ENCODE results near the gene MECR.
A peak's percentile ranks its signal among the peaks of the same experiment; 100 is the strongest.
"Not testable (repeated sequence)": the region's sequence is repeated elsewhere in the genome, so short reads cannot be mapped to it uniquely, and the experiment has no call there.

The MECR gene

DNA sequence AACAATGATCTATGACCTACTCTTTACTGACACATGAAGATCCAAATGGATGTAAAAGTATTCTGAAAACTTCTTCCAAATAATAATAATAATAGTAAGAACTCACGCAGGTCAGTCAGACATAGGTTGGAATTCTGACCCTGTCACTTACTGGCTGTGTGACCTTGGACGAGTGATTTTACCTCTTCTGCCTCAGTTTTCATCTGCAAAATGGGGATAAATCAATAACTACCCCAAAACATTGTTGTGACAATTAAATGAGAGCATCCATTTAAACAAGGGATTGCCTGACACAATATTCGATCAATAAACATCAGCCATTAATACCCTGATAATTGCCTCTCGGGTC, 556 bp downstream of the MECR start:
- TF ChIP-seq, protein P1, sequence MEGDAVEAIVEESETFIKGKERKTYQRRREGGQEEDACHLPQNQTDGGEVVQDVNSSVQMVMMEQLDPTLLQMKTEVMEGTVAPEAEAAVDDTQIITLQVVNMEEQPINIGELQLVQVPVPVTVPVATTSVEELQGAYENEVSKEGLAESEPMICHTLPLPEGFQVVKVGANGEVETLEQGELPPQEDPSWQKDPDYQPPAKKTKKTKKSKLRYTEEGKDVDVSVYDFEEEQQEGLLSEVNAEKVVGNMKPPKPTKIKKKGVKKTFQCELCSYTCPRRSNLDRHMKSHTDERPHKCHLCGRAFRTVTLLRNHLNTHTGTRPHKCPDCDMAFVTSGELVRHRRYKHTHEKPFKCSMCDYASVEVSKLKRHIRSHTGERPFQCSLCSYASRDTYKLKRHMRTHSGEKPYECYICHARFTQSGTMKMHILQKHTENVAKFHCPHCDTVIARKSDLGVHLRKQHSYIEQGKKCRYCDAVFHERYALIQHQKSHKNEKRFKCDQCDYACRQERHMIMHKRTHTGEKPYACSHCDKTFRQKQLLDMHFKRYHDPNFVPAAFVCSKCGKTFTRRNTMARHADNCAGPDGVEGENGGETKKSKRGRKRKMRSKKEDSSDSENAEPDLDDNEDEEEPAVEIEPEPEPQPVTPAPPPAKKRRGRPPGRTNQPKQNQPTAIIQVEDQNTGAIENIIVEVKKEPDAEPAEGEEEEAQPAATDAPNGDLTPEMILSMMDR (IDR thresholded peaks at IDR 0.05; ENCODE audit: insufficient read depth, low read depth, low read length, missing control alignments) = no peak

DNA sequence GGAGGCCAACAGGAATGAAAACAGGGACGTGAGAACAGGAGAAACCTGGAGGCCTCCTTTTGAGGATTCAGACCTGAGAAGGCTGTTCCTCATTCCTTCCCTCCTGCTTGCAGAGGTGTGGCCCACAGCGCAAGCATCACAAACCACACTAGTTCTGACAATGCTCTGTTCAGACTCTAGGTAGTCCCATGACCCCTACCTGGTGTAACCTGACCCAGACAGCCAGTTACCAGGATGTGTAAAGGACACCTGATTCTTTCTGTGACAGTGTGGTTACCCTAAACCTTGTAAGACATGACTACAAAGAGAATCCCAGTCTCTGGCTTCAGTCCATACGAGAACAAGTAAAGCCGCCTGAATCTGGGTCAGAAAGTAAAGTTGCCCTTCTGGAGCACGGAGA, 3.2 kb downstream of the MECR start:
- no peak overlapping the region for H3K4me3 ChIP-seq (ENCODE audit: low read length)
- DNase-seq (ENCODE audit: low read depth) = peak; percentile 72
- TF ChIP-seq, protein P1 (IDR thresholded peaks at IDR 0.05; ENCODE audit: insufficient read depth, low read depth, low read length, missing control alignments) = no peak

More for the DNA sequence above, 556 bp downstream of the MECR start:
- DNase-seq (ENCODE audit: low read depth) = no peak
- peak overlapping the region; percentile 99 for H3K4me3 ChIP-seq (ENCODE audit: low read length)

DNA sequence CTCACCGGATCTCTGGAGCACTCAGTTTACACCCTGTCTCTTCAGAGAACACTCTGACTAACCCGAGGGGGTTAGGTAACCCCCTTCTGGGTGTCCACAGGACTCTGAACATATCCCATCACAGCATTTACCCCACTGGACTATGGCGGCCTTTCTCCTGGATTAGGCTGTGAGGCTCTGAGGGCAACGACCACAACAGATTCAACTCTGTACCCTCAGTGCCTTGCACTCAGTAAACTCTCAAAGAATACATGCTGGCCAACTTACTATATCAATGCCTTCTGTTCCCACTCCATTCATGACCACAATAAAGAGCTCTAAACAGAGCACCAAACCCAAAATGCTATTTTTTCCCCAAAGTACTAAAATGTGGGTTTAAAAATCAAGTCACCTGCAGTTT, 5.4 kb downstream of the MECR start:
- TF ChIP-seq, protein P1 (IDR thresholded peaks at IDR 0.05; ENCODE audit: insufficient read depth, low read depth, low read length, missing control alignments) = no peak
- H3K4me3 ChIP-seq (ENCODE audit: low read length) = no peak overlapping the region
- no peak for DNase-seq (ENCODE audit: low read depth)

DNA sequence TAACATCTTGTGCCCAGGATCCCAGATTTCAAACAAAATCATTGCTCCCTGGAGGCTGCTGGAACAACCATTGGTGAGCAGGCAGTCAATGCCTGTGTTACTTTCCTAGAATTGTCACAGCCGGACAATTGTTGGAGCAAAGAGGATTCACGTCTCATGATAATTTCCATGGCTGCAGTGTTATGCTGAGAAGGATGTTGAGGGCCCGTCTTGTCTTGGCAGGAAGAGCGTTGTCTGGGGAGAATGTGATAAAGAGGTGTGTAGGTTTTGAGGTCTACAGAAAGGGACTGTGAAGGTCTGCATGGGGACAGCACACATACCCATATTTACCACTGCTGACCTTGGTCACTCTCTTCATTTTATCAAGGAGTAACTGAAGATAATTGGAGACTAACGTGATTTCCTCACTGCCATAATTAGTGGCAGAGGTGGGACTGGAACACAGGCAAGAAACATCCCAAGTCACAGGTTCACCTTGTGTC, 6.3 kb downstream of the MECR start:
- TF ChIP-seq, protein P1 (IDR thresholded peaks at IDR 0.05; ENCODE audit: insufficient read depth, low read depth, low read length, missing control alignments) = no peak
- no peak for DNase-seq (ENCODE audit: low read depth)
- H3K4me3 ChIP-seq (ENCODE audit: low read length) = no peak overlapping the region

DNA sequence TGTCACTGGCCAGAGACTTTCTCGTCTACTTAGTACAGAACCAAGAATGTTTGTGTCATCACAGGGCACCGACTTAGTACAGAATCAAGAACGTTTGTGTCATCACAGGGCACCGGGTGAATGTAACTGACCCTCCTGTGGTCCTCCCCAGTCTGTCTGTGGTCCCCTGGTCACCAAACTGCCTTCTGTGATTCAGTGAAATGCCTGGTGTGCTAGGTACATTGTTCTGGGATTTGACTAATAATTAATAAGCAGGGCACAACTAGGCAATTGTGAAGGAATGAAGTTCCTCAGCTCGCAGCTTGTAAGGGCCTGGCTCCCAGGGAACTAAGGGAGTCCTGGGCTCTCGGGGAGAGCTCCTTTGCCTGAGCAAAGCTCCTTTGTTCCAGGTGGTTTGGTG, 7.2 kb downstream of the MECR start:
- no peak for DNase-seq (ENCODE audit: low read depth)
- TF ChIP-seq, protein P1 (IDR thresholded peaks at IDR 0.05; ENCODE audit: insufficient read depth, low read depth, low read length, missing control alignments) = no peak

DNA sequence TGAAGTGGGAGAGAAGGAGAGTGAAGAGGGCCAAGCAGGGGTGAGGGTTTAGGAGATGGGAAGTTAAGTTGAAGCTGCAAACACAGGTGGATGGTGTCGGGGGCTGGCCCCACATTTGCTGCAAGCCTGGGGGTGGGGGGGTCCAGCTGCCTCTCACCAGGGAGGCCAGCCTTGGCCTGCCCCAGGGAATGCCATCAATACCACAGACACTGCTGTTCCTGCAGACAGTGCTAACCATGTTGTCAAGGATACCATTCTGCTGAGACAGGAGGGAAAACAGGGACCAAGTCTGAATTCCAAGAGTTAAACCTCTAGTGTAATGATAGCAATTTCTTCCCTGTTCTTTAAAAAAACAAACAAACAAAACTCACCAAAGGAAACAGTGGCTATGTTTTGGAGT, 8.0 kb downstream of the MECR start:
- no peak overlapping the region for H3K4me3 ChIP-seq (ENCODE audit: low read length)
- TF ChIP-seq, protein P1 (IDR thresholded peaks at IDR 0.05; ENCODE audit: insufficient read depth, low read depth, low read length, missing control alignments) = no peak
- DNase-seq (ENCODE audit: low read depth) = no peak

More for the DNA sequence above, 7.2 kb downstream of the MECR start:
- no peak overlapping the region for H3K4me3 ChIP-seq (ENCODE audit: low read length)

DNA sequence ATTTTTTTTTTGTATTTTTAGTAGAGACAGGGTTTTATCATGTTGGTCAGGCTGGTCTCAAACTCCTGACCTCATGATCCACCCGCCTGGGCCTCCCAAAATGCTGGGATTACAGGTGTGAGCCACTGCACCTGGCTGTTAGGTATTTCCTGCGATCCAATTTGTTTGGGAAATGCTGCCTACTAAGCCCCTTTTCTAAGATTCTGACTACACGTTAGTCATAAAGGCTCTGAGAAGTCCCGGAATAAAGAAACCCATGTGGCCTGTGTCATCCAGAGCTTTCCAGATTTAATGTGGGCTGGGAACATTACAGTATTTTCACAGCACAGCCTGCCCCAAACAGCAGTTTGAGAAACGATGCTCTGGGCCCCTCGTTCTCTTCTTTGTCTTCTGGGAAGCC, 8.5 kb downstream of the MECR start:
- not testable (repeated sequence) for DNase-seq (ENCODE audit: low read depth); H3K4me3 ChIP-seq (ENCODE audit: low read length)
